ENCODE results near the gene SCFD2. TPM values are rescaled to one million over a fixed set of nuclear protein-coding genes. Genes with fewer than 3 reads are reported as not detected.

Gene SCFD2
- total and polyA plus RNA-seq, 10 of the 15 experiments (the other 5 are each of a cell fraction or from before 2014, with no cell fraction given) = 4.8 to 37.6 (median 24.9) TPM

- Histone ChIP-seq H3K9me3 (replicated peaks; ENCODE audit: control insufficient read depth, insufficient read depth, low read length) (peaks cover 2% of the 10 kb centered on the region; the same call in 2 of the 3 replicates), H3K4me2 (ENCODE audit: control insufficient read depth, insufficient read depth) (no peak overlapping the region), H3K27ac (ENCODE audit: control insufficient read depth, insufficient read depth) (no peak overlapping the region), H3K9ac (ENCODE audit: control insufficient read depth, insufficient read depth, low read length) (no peak overlapping the region), H4K20me1 (ENCODE audit: control insufficient read depth, insufficient read depth) (no peaks in the 10 kb centered on the region), H3K27me3 (replicated peaks in 1 of 2; ENCODE audit: control insufficient read depth in 2 of 2, insufficient read depth in 2 of 2, low read length in 1 of 2) (no peaks in the 10 kb centered on the region), H3K4me3 (no peak overlapping the region), H3K4me1 (ENCODE audit: control insufficient read depth, insufficient read depth, low read length) (no peaks in the 10 kb centered on the region), H2AFZ (ENCODE audit: control insufficient read depth, low read depth, low read length) (no peak overlapping the region), H3K79me2 (ENCODE audit: control insufficient read depth, insufficient read depth, low read length) (no peaks in the 10 kb centered on the region), H3K36me3 (ENCODE audit: control insufficient read depth in 2 of 2, insufficient read depth in 2 of 2, low read length in 1 of 2) (0 out of 4 replicates have a peak, but pooled peaks cover 0 to 2% of the 10 kb centered on the region in 2 experiments)
- FAIRE-seq = no peak
- DNase-seq (ENCODE audit: low read depth, low spot score) = no peak
- intact Hi-C loops (cut with micrococcal nuclease; ENCODE audit: unreplicated experiment) (no loop called here), in situ Hi-C loops (cut with MboI) (no loop called here)
- POLR2A ChIA-PET = interaction anchor here (0.6 kb wide), 1 partner anchor 838 kb away, joined by 3 read pairs; no protein-coding TSS in a partner anchor
- RAD21 ChIA-PET (ENCODE audit: unreplicated experiment) = interaction anchor here (0.8 kb wide), 1 partner anchor 259 kb away, joined by 3 read pairs; no protein-coding TSS in a partner anchor
- BruUV-seq (replicated peaks) = no TSS peak
- ATAC-seq = no peak
- 92% methylated on average over 5 of the region's 5 CpGs for WGBS (ENCODE audit: insufficient coverage, insufficient replicate concordance, low lambda C conversion rate, missing lambda C conversion rate)
- SMC1A ChIA-PET (ENCODE audit: uncharacterized antibody, unreplicated experiment) = interaction anchor here (0.9 kb wide), 1 partner anchor 107 kb away, joined by 3 read pairs; no protein-coding TSS in a partner anchor
- CTCF ChIA-PET = no interaction called here
- TF ChIP-seq BCL3 (IDR thresholded peaks at IDR 0.05; ENCODE audit: borderline replicate concordance, insufficient read depth, low read depth, low read length, poor library complexity, severe bottlenecking) (no peak), DPF2 (IDR thresholded peaks at IDR 0.05) (no peak), GATAD2B (conservative IDR thresholded peaks at IDR 0.05; ENCODE audit: low read depth) (no peak), ATF2 (IDR thresholded peaks at IDR 0.05; ENCODE audit: low read length) (no peak), WRNIP1 (IDR thresholded peaks at IDR 0.05; ENCODE audit: borderline replicate concordance, low read depth, low read length) (no peak), PML (IDR thresholded peaks at IDR 0.05; ENCODE audit: low read length) (no peak), ZNF592 (IDR thresholded peaks at IDR 0.05) (no peak), ESRRA (IDR thresholded peaks at IDR 0.05; ENCODE audit: low read length) (no peak), ATF7 (IDR thresholded peaks at IDR 0.05; ENCODE audit: low read depth) (no peak), SUPT20H (IDR thresholded peaks at IDR 0.05; ENCODE audit: borderline replicate concordance, control insufficient read depth, low read depth, low read length) (no peak), BCLAF1 (IDR thresholded peaks at IDR 0.05) (no peak), USF2 (IDR thresholded peaks at IDR 0.05; ENCODE audit: borderline replicate concordance, low read depth, low read length) (no peak)
Measured at GRCh38 chr4:53274609-53275268, 91.1 kb downstream of the SCFD2 start.
